Astrocyte (in vitro differentiated cells and primary cell): ENCODE measurements around the gene PPA1. TPM values are rescaled to one million over a fixed set of nuclear protein-coding genes. Genes with fewer than 3 reads are reported as not detected.
"Not testable (repeated sequence)": the region's sequence is repeated elsewhere in the genome, so short reads cannot be mapped to it uniquely, and the experiment has no call there.

ENCODE experiments used
- DNase-seq: peaks from one replicate; pipeline ENCODE4 v3.0.0-alpha.2; 2010; ENCODE audit warnings: low read depth
- FAIRE-seq: peaks from 2 replicates; lab custom pipeline; 2011; peaks lifted over from hg19 to GRCh38; lab: Jason Lieb, UNC
- H2AFZ ChIP-seq: 2 replicates; pipeline ENCODE4 v1.6.0; 2012; ENCODE audit warnings: low read depth, low read length, inconsistent platforms
- H3K27ac ChIP-seq: 2 replicates; pipeline ENCODE4 v1.5.1; 2011; ENCODE audit warnings: low read depth, low read length, inconsistent platforms
- H3K27me3 ChIP-seq: 2 replicates; pipeline ENCODE4 v1.6.0; 2011; ENCODE audit warnings: low read length, inconsistent platforms; ENCODE audit not compliant: insufficient read depth
- H3K36me3 ChIP-seq: 2 replicates; pipeline ENCODE4 v1.5.1; 2011; ENCODE audit warnings: low read length, inconsistent platforms; ENCODE audit not compliant: insufficient read depth
- H3K4me1 ChIP-seq: 2 replicates; pipeline ENCODE4 v1.5.1; 2011; ENCODE audit warnings: low read length, inconsistent platforms; ENCODE audit not compliant: insufficient read depth
- H3K4me2 ChIP-seq: 2 replicates; pipeline ENCODE4 v1.6.0; 2012; ENCODE audit warnings: low read length, inconsistent platforms
- H3K4me3 ChIP-seq: 2 replicates; pipeline ENCODE4 v1.5.1; 2011; ENCODE audit warnings: low read depth, mild to moderate bottlenecking, low read length, inconsistent platforms; ENCODE audit not compliant: insufficient read depth
- H3K79me2 ChIP-seq: 2 replicates; pipeline ENCODE4 v1.6.0; 2012; ENCODE audit warnings: mild to moderate bottlenecking, low read length, inconsistent platforms; ENCODE audit not compliant: insufficient read depth
- H3K9ac ChIP-seq: 2 replicates; pipeline ENCODE4 v1.6.0; 2012; ENCODE audit warnings: mild to moderate bottlenecking, low read length, inconsistent platforms
- H3K9me3 ChIP-seq: 2 replicates; pipeline ENCODE4 v1.5.1; 2012; ENCODE audit warnings: low read depth, mild to moderate bottlenecking, low read length, inconsistent platforms; ENCODE audit not compliant: insufficient read depth
- H4K20me1 ChIP-seq: 2 replicates; pipeline ENCODE4 v1.6.0; 2012; ENCODE audit warnings: low read length, inconsistent platforms; ENCODE audit not compliant: insufficient read depth
- H3K27ac Mint-ChIP-seq: one replicate; pipeline ENCODE4 v1.8.0; 2021; ENCODE audit warnings: mild to moderate bottlenecking, mixed read lengths; ENCODE audit not compliant: unreplicated experiment
- H3K27me3 Mint-ChIP-seq: one replicate; pipeline ENCODE4 v1.8.0; 2021; ENCODE audit warnings: low read depth, mixed read lengths; ENCODE audit not compliant: unreplicated experiment
- H3K36me3 Mint-ChIP-seq: one replicate; pipeline ENCODE4 v1.8.0; 2021; ENCODE audit warnings: low read depth, mixed read lengths; ENCODE audit not compliant: unreplicated experiment
- H3K4me1 Mint-ChIP-seq: one replicate; pipeline ENCODE4 v1.8.0; 2021; ENCODE audit warnings: low read depth, mixed read lengths; ENCODE audit not compliant: unreplicated experiment
- H3K4me3 Mint-ChIP-seq: one replicate; pipeline ENCODE4 v1.8.0; 2021; ENCODE audit warnings: mild to moderate bottlenecking, moderate library complexity, mixed read lengths; ENCODE audit not compliant: unreplicated experiment
- H3K9me3 Mint-ChIP-seq: one replicate; pipeline ENCODE4 v1.8.0; 2021; ENCODE audit warnings: mild to moderate bottlenecking, mixed read lengths; ENCODE audit not compliant: unreplicated experiment
- CTCF ChIP-seq: IDR thresholded peaks from 2 replicates; pipeline ENCODE4 v1.5.1; 2011; ENCODE audit warnings: low read depth, mild to moderate bottlenecking, inconsistent platforms, low read length, moderate library complexity; ENCODE audit not compliant: insufficient read depth
- EZH2 ChIP-seq: IDR thresholded peaks from 2 replicates; pipeline ENCODE4 v1.6.1; 2012; ENCODE audit warnings: mild to moderate bottlenecking, low read length, inconsistent platforms; ENCODE audit not compliant: insufficient read depth
- total RNA-seq: library from RNA; stranded (reverse); gene quantifications from 2 replicates; pipeline ENCODE4 v1.2.1, GENCODE V29; 2021

PPA1 gene
- total RNA-seq, 1 donor from 2014 or later = 108 TPM

GRCh38 chr10:70260734-70261133 lies 27.5 kb upstream of the PPA1 start:
- Histone ChIP-seq H3K27me3 (no peaks in the 10 kb centered on the region), H3K4me1 (peaks cover 8% of the 10 kb centered on the region), H3K27ac (no peak overlapping the region), H3K79me2 (no peaks in the 10 kb centered on the region), H3K4me2 (no peak overlapping the region), H3K36me3 (no peaks in the 10 kb centered on the region), H3K9me3 (peaks cover 8% of the 10 kb centered on the region), H3K4me3 (no peak overlapping the region), H2AFZ (no peak overlapping the region), H3K9ac (no peak overlapping the region), H4K20me1 (no peaks in the 10 kb centered on the region)
- TF ChIP-seq CTCF (no peak), EZH2 (no peak)
- no peak for FAIRE-seq
- Mint-ChIP-seq H3K4me1 (peaks cover 2% of the 10 kb centered on the region), H3K36me3 (peaks cover under 1% of the 10 kb centered on the region), H3K4me3 (no peak overlapping the region), H3K9me3 (peaks cover 4% of the 10 kb centered on the region), H3K27me3 (peaks cover 1% of the 10 kb centered on the region), H3K27ac (no peak overlapping the region)
- no peak for DNase-seq

GRCh38 chr10:70260259-70260658 lies 27.0 kb upstream of the PPA1 start:
- Mint-ChIP-seq H3K27ac (no peak overlapping the region), H3K9me3 (peaks cover 5% of the 10 kb centered on the region), H3K27me3 (peaks cover 1% of the 10 kb centered on the region), H3K4me3 (no peak overlapping the region), H3K36me3 (peaks cover 1% of the 10 kb centered on the region), H3K4me1 (peaks cover 2% of the 10 kb centered on the region)
- Histone ChIP-seq H3K27ac (no peak overlapping the region), H3K4me1 (peaks cover 13% of the 10 kb centered on the region), H4K20me1 (no peaks in the 10 kb centered on the region), H3K36me3 (no peaks in the 10 kb centered on the region), H3K4me3 (no peak overlapping the region), H3K27me3 (peaks cover 2% of the 10 kb centered on the region), H3K9me3 (peaks cover 8% of the 10 kb centered on the region), H2AFZ (no peak overlapping the region), H3K79me2 (no peaks in the 10 kb centered on the region), H3K9ac (no peak overlapping the region), H3K4me2 (no peak overlapping the region)
- FAIRE-seq (no peak), DNase-seq (no peak)
- TF ChIP-seq CTCF (no peak), EZH2 (no peak)

GRCh38 chr10:70258216-70258615 lies 25.0 kb upstream of the PPA1 start:
- DNase-seq = no peak
- Histone ChIP-seq H3K36me3 (no peaks in the 10 kb centered on the region), H3K9ac (no peak overlapping the region), H2AFZ (no peak overlapping the region), H3K27ac (no peak overlapping the region), H3K79me2 (no peaks in the 10 kb centered on the region), H3K27me3 (peaks cover 16% of the 10 kb centered on the region), H3K4me1 (peaks cover 15% of the 10 kb centered on the region), H3K9me3 (peaks cover 8% of the 10 kb centered on the region), H3K4me2 (no peak overlapping the region), H4K20me1 (no peaks in the 10 kb centered on the region), H3K4me3 (no peak overlapping the region)
- H3K36me3 Mint-ChIP-seq = peaks cover 1% of the 10 kb centered on the region
- H3K27me3 Mint-ChIP-seq = peaks cover 4% of the 10 kb centered on the region
- TF ChIP-seq CTCF = no peak
- no peak for TF ChIP-seq EZH2
- H3K4me3 Mint-ChIP-seq = no peak overlapping the region
- H3K27ac Mint-ChIP-seq = no peak overlapping the region
- H3K4me1 Mint-ChIP-seq = peaks cover 2% of the 10 kb centered on the region
- peaks cover 7% of the 10 kb centered on the region for H3K9me3 Mint-ChIP-seq
- no peak for FAIRE-seq

- H3K4me3 ChIP-seq, H3K79me2 ChIP-seq, H3K4me1 Mint-ChIP-seq, H3K4me2 ChIP-seq, H3K27ac Mint-ChIP-seq, H3K9ac ChIP-seq, H4K20me1 ChIP-seq, H2AFZ ChIP-seq, H3K27ac ChIP-seq, H3K9me3 Mint-ChIP-seq, FAIRE-seq, H3K27me3 Mint-ChIP-seq, H3K36me3 ChIP-seq, H3K36me3 Mint-ChIP-seq, H3K9me3 ChIP-seq, H3K4me3 Mint-ChIP-seq: not testable (repeated sequence)
- H3K4me1 ChIP-seq = peaks cover 15% of the 10 kb centered on the region
- DNase-seq = peak; percentile 19
- peaks cover 20% of the 10 kb centered on the region for H3K27me3 ChIP-seq
These were observed 24.6 kb upstream of the PPA1 start for GRCh38 chr10:70257816-70258215.
